K562 (cell line): ENCODE measurements around the gene COA4. TPM values are rescaled to one million over a fixed set of nuclear protein-coding genes. Genes with fewer than 3 reads are reported as not detected.

Source experiments
- ARHGAP35 ChIP-seq: fragments of 450-650 bp; IDR thresholded peaks from 2 replicates; pipeline ENCODE4 v1.6.1; 2018; ENCODE audit not compliant: partially characterized antibody
- ZNF57 ChIP-seq: fragments of 450-650 bp; formaldehyde crosslinking; IDR thresholded peaks from 2 replicates; pipeline ENCODE4 v1.4.0; 2020; ENCODE audit warnings: mild to moderate bottlenecking, moderate library complexity
- polyA plus RNA-seq, 8 experiments: library from polyadenylated mRNA; depleted of rRNA in 4 of 8; stranded (reverse) in 5 of 8; unstranded in 3 of 8; fragments of >200 nt; fragmentation: Nextera tagmentation in 2 of 8; fragmentation: Illumina TruSeq in 1 of 8; extraction: Ambion mirVana in 2 of 8; extraction: Trizol in 1 of 8; gene quantifications; 2 replicates each; pipeline versions ENCODE4 v1.2.1 to v1.2.3, GENCODE V29; 2011 to 2014; ENCODE audit warnings: inconsistent platforms in 1 of 8, missing spikeins in 1 of 8
- total RNA-seq, 7 experiments: library from RNA; depleted of rRNA in 6 of 7; stranded (reverse); fragments of >200 nt in 6 of 7; fragmentation: Illumina TruSeq in 2 of 7; extraction: Trizol in 2 of 7; gene quantifications; 2 replicates each; pipeline versions ENCODE4 v1.2.1 to v1.2.3, GENCODE V29; 2011 to 2021; ENCODE audit warnings: low replicate concordance in 1 of 7
- TF ChIP-seq, protein P1 (sequence below), 2 experiments: fragments of 450-650 bp in 1 of 2; sonication (generic) in 1 of 2; formaldehyde crosslinking in 1 of 2; IDR thresholded peaks; 2 replicates each; pipeline versions ENCODE4 v1.7.1 to v1.9.0; 2016 to 2022; ENCODE audit warnings: inconsistent platforms in 1 of 2, mild to moderate bottlenecking in 1 of 2, missing genetic modification reagents in 1 of 2
- TF ChIP-seq, protein P2 (sequence below): fragments of 450-650 bp; IDR thresholded peaks from one replicate; pipeline ENCODE4 v1.6.1; 2018; ENCODE audit warnings: mild to moderate bottlenecking, moderate library complexity; ENCODE audit not compliant: partially characterized antibody

Gene COA4
- total and polyA plus RNA-seq, 9 of the 15 experiments (the other 6 are each of a cell fraction or from before 2014, with no cell fraction given) = 108 to 255 (median 152) TPM

DNA sequence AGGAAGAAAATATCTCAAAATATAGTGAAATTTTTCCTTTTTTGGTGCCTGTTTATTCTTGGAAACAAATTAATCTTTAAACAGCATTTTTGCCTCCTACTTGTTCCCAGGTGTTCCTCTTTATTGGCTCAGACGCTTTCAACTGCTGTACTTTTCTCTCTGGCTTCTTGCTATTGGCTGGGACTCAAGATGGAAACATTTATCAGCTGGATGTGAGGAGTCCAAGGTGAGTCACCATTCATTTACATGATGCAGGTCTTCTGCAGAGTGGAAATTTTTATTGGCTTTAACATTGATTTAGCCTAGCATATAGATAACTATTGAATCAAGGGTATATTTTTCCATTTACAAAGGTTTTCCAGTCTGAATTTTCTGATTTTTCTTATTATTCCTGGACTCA lies 39.8 kb upstream of the COA4 start (continued):
- TF ChIP-seq, protein P1, sequence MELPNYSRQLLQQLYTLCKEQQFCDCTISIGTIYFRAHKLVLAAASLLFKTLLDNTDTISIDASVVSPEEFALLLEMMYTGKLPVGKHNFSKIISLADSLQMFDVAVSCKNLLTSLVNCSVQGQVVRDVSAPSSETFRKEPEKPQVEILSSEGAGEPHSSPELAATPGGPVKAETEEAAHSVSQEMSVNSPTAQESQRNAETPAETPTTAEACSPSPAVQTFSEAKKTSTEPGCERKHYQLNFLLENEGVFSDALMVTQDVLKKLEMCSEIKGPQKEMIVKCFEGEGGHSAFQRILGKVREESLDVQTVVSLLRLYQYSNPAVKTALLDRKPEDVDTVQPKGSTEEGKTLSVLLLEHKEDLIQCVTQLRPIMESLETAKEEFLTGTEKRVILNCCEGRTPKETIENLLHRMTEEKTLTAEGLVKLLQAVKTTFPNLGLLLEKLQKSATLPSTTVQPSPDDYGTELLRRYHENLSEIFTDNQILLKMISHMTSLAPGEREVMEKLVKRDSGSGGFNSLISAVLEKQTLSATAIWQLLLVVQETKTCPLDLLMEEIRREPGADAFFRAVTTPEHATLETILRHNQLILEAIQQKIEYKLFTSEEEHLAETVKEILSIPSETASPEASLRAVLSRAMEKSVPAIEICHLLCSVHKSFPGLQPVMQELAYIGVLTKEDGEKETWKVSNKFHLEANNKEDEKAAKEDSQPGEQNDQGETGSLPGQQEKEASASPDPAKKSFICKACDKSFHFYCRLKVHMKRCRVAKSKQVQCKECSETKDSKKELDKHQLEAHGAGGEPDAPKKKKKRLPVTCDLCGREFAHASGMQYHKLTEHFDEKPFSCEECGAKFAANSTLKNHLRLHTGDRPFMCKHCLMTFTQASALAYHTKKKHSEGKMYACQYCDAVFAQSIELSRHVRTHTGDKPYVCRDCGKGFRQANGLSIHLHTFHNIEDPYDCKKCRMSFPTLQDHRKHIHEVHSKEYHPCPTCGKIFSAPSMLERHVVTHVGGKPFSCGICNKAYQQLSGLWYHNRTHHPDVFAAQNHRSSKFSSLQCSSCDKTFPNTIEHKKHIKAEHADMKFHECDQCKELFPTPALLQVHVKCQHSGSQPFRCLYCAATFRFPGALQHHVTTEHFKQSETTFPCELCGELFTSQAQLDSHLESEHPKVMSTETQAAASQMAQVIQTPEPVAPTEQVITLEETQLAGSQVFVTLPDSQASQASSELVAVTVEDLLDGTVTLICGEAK (IDR thresholded peaks at IDR 0.05) = no peak
- TF ChIP-seq, protein P1 (CRISPR knock-in tag; IDR thresholded peaks at IDR 0.05) = no peak
- TF ChIP-seq ARHGAP35 (no peak), ZNF57 (CRISPR knock-in tag) (no peak)
- TF ChIP-seq, protein P2, sequence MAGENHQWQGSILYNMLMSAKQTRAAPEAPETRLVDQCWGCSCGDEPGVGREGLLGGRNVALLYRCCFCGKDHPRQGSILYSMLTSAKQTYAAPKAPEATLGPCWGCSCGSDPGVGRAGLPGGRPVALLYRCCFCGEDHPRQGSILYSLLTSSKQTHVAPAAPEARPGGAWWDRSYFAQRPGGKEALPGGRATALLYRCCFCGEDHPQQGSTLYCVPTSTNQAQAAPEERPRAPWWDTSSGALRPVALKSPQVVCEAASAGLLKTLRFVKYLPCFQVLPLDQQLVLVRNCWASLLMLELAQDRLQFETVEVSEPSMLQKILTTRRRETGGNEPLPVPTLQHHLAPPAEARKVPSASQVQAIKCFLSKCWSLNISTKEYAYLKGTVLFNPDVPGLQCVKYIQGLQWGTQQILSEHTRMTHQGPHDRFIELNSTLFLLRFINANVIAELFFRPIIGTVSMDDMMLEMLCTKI = no peak
